Endodermal cell (in vitro differentiated cells): ENCODE measurements around the gene PRKG2. TPM values are rescaled to one million over a fixed set of nuclear protein-coding genes. Genes with fewer than 3 reads are reported as not detected.

Experiments used
- DNase-seq: peaks from one replicate; pipeline ENCODE4 v3.0.0-alpha.2; 2017
- H3K27ac ChIP-seq: 2 replicates; pipeline ENCODE4 v1.5.1; 2013; ENCODE audit warnings: mild to moderate bottlenecking, low read depth, low read length, moderate library complexity
- H3K27me3 ChIP-seq: 2 replicates; pipeline ENCODE4 v1.6.1; 2013; ENCODE audit warnings: mild to moderate bottlenecking, low read length, moderate library complexity; ENCODE audit not compliant: insufficient read depth, control insufficient read depth, poor library complexity, severe bottlenecking
- H3K36me3 ChIP-seq: 2 replicates; pipeline ENCODE4 v1.7.0; 2013; ENCODE audit warnings: mild to moderate bottlenecking, low read length, moderate library complexity; ENCODE audit not compliant: control insufficient read depth, insufficient read depth
- H3K4me1 ChIP-seq: one replicate; pipeline ENCODE4 v1.7.0; 2013; ENCODE audit warnings: low read length; ENCODE audit not compliant: control insufficient read depth, insufficient read depth
- H3K4me3 ChIP-seq: 2 replicates; pipeline ENCODE4 v1.5.1; 2013; ENCODE audit warnings: mild to moderate bottlenecking, low read length, moderate library complexity
- H3K9ac ChIP-seq: 2 replicates; pipeline ENCODE4 v1.6.1; 2013; ENCODE audit warnings: mild to moderate bottlenecking, low read length, moderate library complexity; ENCODE audit not compliant: poor library complexity, severe bottlenecking; ENCODE audit errors: extremely low read depth
- H3K9me3 ChIP-seq: 2 replicates; pipeline ENCODE4 v1.6.1; 2013; ENCODE audit warnings: mild to moderate bottlenecking, low read length, moderate library complexity; ENCODE audit not compliant: control insufficient read depth
- H3K27ac Mint-ChIP-seq: 2 replicates; pipeline ENCODE4 v1.8.0; 2020; ENCODE audit warnings: mixed read lengths
- H3K27me3 Mint-ChIP-seq: 2 replicates; pipeline ENCODE4 v1.8.0; 2021; ENCODE audit warnings: mild to moderate bottlenecking, mixed read lengths; ENCODE audit not compliant: insufficient read depth
- H3K36me3 Mint-ChIP-seq: 2 replicates; pipeline ENCODE4 v1.8.0; 2020; ENCODE audit warnings: low read depth, mixed read lengths
- H3K4me1 Mint-ChIP-seq: 2 replicates; pipeline ENCODE4 v1.8.0; 2020; ENCODE audit warnings: mixed read lengths
- H3K4me3 Mint-ChIP-seq: 2 replicates; pipeline ENCODE4 v1.8.0; 2020; ENCODE audit warnings: mild to moderate bottlenecking, moderate library complexity, mixed read lengths
- H3K9me3 Mint-ChIP-seq: 2 replicates; pipeline ENCODE4 v1.8.0; 2020; ENCODE audit warnings: mild to moderate bottlenecking, mixed read lengths
- CTCF ChIP-seq: fragments of 200-600 bp; sonication (generic); conservative IDR thresholded peaks from 2 replicates; pipeline ENCODE4 v1.5.0; 2021; ENCODE audit warnings: antibody characterized with exemption, mild to moderate bottlenecking
- WGBS, 2 experiments: methylation state at CpG; one replicate each; pipeline versions ENCODE4 v1.1.5 to v1.1.7; 2013; ENCODE audit warnings: missing lambda C conversion rate in 2 of 2, mixed read lengths in 1 of 2; ENCODE audit not compliant: insufficient coverage in 1 of 2, insufficient read length in 1 of 2; 5-methylcytosine and 5-hydroxymethylcytosine counted together
- total RNA-seq, 2 donors: library from RNA; stranded (reverse); fragmentation: NEBNext Ultra II Directional in 1 of 2; extraction: Animal tissue kit (Norgen Biotek cat#: 25700) in 1 of 2; gene quantifications; 2 replicates in 1 of 2; 3 replicates in 1 of 2; pipeline ENCODE4 v1.2.1, GENCODE V29; 2021

PRKG2 gene
- total RNA-seq, 2 donors from 2014 or later: 1.3 to 2.4 TPM

- no peaks in the 10 kb centered on the region for H3K36me3 Mint-ChIP-seq
- H3K27ac ChIP-seq: no peak overlapping the region
- H3K4me3 Mint-ChIP-seq: no peak overlapping the region
- H3K4me1 Mint-ChIP-seq: peaks cover 5% of the 10 kb centered on the region
- WGBS, 2 experiments: 95 to 100% methylated on average over 2 of the region's 3 CpGs
- H3K36me3 ChIP-seq: no peaks in the 10 kb centered on the region
- TF ChIP-seq CTCF: no peak
- DNase-seq: no peak
- H3K27me3 Mint-ChIP-seq: peaks cover 4% of the 10 kb centered on the region
- H3K4me1 ChIP-seq: no peaks in the 10 kb centered on the region
- H3K27me3 ChIP-seq: no peaks in the 10 kb centered on the region
- no peak overlapping the region for H3K27ac Mint-ChIP-seq
- no peaks in the 10 kb centered on the region for H3K9me3 ChIP-seq
- no peak overlapping the region for H3K9ac ChIP-seq
- H3K4me3 ChIP-seq: no peak overlapping the region
- H3K9me3 Mint-ChIP-seq: no peaks in the 10 kb centered on the region
Observed at GRCh38 chr4:81245218-81246009, 30.4 kb upstream of the PRKG2 start.

DNA sequence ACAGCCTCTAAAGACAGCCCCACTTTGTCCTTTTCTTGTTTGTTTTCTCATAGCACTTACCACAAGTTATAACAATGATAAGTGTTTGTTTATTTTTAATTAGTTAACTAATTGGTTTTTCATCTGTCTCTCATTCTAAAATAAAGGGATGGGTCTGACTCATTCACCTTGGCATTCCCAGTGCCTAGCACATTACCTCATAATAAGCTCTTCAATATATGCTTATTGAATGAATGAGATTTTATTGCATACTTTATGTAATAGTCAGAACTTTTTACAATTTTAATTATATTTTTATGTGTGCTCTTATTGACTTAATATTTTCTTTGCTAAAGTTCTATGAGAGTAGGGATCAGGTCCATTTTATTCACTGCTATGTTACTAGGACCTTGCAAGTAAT, 22.8 kb upstream of the PRKG2 start:
- Mint-ChIP-seq H3K27me3 (peaks cover 32% of the 10 kb centered on the region), H3K4me1 (peaks cover 9% of the 10 kb centered on the region), H3K27ac (peak overlapping the region; percentile 15), H3K4me3 (no peak overlapping the region), H3K9me3 (no peaks in the 10 kb centered on the region), H3K36me3 (no peaks in the 10 kb centered on the region)
- Histone ChIP-seq H3K27ac (no peak overlapping the region), H3K36me3 (no peaks in the 10 kb centered on the region), H3K9me3 (no peaks in the 10 kb centered on the region), H3K27me3 (no peaks in the 10 kb centered on the region), H3K9ac (no peak overlapping the region), H3K4me3 (no peak overlapping the region), H3K4me1 (no peaks in the 10 kb centered on the region)
- DNase-seq: no peak
- no peak for TF ChIP-seq CTCF

- 93 to 94% methylated on average over 22 to 23 of the region's 23 CpGs for WGBS, 2 experiments
- H3K4me1 ChIP-seq: no peaks in the 10 kb centered on the region
- no peak overlapping the region for H3K4me3 ChIP-seq
- Mint-ChIP-seq H3K36me3 (peaks cover 2% of the 10 kb centered on the region), H3K27ac (no peak overlapping the region), H3K4me3 (no peak overlapping the region), H3K9me3 (peaks cover 12% of the 10 kb centered on the region), H3K27me3 (peaks cover 44% of the 10 kb centered on the region), H3K4me1 (peaks cover 7% of the 10 kb centered on the region)
- peaks cover 9% of the 10 kb centered on the region for H3K9me3 ChIP-seq
- H3K27ac ChIP-seq: no peak overlapping the region
- no peak for DNase-seq
- H3K9ac ChIP-seq: no peak overlapping the region
- H3K27me3 ChIP-seq: no peaks in the 10 kb centered on the region
- H3K36me3 ChIP-seq: no peaks in the 10 kb centered on the region
- no peak for TF ChIP-seq CTCF
Observed at GRCh38 chr4:81235982-81236749, 21.1 kb upstream of the PRKG2 start.
